Posterior cingulate gyrus (tissue), 11 donors: ENCODE data around the gene ACTR3C.

Source experiments
- DNase-seq, 10 donors: peaks; one replicate each; pipeline versions ENCODE4 v3.0.0 to v3.0.0-alpha.2; 2020 to 2021; ENCODE audit warnings: mixed read lengths in 3 of 10
- intact Hi-C: fragments of 100-400 bp; cut with DNase I; formaldehyde crosslinking; loops from one replicate; pipeline ENCODE4 v1.15.1; 2023

Gene ACTR3C

DNA sequence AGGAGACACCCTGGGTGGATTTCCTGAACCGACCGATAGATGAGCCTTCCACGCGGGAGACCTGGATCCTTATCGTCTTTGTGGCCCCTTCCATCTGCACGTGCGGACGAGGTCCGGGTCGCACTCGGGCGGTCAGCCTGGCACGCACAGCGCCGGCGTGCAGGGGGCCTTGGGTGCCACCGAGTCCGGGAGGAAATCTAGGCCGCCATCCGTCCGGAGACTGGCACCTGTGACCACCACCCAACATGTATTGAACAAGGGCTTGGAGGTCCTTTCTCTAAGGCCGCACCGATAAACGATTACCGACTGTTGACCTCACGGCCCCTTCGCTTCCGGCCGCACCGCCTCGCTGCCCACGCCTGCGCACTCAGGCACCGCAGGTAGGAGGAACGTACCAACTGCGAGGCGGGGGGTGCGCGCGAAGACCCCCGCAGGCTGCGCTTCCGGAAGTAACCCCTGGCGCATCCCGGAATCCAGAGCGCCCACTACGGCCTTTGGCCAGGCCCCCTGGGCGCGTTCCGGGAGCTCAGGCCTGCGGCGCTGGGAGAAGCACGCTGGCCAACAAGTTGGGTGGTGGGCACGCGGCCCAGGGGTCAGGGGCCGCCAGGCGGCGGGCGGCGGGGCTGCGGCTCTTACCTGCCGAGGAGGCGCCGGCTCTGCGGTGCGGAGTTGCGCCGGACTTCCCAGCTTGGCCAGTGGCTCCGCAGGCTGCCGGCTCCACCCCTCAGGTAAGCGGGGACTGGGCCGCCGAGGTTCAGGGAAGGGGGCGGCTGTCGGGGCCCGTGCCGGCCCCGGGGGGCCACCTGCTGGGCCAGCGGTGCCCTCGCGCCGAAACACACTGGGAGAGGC, at the start of gene ACTR3C, which contains the start of gene LRRC61:
Gene ACTR3C, minus strand, starts transcription at position 713 of the 849 bp plus-strand sequence. CDS start 28,249 bp downstream, outside the sequence.
Gene LRRC61, plus strand, starts transcription at position 523 of the 849 bp plus-strand sequence. CDS start 13,507 bp downstream, outside the sequence.
- intact Hi-C loops: no loop called here
- peak in 5 of 10 donors; percentile 13 to 89 (median 30) for DNase-seq

DNA sequence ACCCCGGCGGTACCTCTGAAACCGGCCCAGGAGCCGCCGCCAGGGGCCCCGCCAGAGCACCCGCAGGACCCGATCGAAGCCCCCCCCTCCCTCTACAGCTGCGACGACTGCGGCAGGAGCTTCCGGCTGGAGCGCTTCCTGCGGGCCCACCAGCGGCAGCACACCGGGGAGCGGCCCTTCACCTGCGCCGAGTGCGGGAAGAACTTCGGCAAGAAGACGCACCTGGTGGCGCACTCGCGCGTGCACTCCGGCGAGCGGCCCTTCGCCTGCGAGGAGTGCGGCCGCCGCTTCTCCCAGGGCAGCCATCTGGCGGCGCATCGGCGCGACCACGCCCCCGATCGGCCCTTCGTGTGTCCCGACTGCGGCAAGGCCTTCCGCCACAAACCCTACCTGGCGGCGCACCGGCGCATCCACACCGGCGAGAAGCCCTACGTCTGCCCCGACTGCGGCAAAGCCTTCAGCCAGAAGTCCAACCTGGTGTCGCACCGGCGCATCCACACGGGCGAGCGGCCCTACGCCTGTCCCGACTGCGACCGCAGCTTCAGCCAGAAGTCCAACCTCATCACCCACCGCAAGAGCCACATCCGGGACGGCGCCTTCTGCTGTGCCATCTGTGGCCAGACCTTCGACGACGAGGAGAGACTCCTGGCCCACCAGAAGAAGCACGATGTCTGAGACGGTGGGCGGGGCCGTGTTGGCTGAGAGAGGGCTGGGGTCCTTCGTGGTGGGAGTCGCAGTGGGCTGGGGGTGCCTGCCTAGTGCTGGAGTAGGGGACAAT, 49.1 kb upstream of the ACTR3C start:
- DNase-seq: peak in 1 of 10 donors; percentile 81
- intact Hi-C loops: no loop called here

DNA sequence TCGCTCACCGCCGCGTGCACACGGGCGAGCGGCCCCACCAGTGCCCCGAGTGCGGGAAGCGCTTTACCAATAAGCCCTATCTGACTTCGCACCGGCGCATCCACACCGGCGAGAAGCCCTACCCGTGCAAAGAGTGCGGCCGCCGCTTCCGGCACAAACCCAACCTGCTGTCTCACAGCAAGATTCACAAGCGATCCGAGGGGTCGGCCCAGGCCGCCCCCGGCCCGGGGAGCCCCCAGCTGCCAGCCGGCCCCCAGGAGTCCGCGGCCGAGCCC, 48.6 kb upstream of the ACTR3C start:
- peak in 1 of 10 donors; percentile 73 for DNase-seq
- intact Hi-C loops: no loop called here

DNA sequence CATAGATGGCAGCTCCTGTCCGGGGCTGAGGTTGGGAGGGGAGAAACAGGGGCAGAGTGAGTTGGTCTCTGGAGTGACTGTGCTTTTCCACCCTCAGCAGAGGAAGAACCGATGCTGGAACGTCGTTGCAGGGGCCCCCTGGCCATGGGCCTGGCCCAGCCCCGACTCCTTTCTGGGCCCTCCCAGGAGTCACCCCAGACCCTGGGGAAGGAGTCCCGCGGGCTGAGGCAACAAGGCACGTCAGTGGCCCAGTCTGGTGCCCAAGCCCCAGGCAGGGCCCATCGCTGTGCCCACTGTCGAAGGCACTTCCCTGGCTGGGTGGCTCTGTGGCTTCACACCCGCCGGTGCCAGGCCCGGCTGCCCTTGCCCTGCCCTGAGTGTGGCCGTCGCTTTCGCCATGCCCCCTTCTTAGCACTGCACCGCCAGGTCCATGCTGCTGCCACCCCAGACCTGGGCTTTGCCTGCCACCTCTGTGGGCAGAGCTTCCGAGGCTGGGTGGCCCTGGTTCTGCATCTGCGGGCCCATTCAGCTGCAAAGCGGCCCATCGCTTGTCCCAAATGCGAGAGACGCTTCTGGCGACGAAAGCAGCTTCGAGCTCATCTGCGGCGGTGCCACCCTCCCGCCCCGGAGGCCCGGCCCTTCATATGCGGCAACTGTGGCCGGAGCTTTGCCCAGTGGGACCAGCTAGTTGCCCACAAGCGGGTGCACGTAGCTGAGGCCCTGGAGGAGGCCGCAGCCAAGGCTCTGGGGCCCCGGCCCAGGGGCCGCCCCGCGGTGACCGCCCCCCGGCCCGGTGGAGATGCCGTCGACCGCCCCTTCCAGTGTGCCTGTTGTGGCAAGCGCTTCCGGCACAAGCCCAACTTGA, 48.0 kb upstream of the ACTR3C start:
- intact Hi-C loops: no loop called here
- peak in 1 of 10 donors; percentile 81 for DNase-seq

DNA sequence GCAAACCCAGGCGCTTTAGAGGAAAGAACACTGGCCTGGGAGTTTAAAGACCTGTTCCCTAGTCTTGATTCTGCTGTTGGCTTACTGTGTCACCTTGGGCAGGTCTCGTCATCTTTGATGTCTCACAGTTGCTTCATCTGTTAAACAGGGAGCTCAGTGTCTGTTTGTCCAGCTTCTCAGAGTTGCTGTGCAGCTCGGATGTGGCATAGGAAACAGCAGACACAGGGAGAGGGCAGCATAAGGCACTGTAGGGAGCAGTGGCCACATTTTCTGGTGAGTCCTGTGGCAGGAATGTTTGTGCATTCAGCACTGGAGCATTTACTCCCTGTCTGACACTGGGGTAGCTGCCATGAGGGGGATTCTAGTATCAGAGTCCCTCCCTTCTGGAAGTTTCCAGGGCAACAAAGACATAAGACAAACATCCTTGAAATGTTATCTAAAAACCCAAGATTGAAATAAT, 47.3 kb upstream of the ACTR3C start:
- no peak for DNase-seq
- intact Hi-C loops: no loop called here

DNA sequence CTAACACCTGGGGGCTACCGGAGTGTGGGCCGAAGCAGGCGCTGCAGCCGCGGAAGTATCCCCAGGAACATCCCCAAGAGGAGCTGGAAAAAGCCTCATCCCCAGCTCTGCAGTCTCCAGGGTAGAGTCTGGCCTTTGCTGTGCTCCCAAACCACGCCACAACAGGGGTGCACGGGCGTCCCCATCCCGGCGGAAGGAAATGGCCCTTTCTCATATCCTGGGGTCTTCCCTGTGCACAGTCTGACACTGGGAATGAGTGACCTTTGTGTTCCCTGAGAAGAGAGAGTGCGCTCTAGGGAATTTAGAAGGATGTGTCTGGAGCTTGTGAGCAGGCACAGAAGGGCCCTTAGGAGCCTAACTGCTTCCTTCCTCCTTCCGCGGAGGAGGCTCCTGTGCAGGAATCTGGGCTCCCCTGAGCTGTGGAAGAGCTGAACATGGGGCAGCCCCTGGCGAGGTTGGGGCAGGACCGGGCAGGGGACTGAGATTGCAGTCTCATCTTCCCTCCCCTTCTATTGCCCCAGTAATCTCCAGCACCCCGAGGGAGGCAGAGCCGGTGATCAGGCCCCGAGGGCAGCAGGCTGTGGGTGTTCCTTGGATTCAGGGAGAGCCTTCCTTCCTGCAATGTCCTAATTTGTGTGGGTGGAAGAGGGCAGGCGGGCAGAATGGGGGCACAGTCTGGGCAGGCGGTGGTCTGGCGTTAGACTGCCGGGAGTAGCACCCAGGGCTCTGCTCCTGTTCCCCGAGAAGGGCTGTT, 46.6 kb upstream of the ACTR3C start:
- peak in 1 of 10 donors; percentile 64 for DNase-seq
- intact Hi-C loops: no loop called here

DNA sequence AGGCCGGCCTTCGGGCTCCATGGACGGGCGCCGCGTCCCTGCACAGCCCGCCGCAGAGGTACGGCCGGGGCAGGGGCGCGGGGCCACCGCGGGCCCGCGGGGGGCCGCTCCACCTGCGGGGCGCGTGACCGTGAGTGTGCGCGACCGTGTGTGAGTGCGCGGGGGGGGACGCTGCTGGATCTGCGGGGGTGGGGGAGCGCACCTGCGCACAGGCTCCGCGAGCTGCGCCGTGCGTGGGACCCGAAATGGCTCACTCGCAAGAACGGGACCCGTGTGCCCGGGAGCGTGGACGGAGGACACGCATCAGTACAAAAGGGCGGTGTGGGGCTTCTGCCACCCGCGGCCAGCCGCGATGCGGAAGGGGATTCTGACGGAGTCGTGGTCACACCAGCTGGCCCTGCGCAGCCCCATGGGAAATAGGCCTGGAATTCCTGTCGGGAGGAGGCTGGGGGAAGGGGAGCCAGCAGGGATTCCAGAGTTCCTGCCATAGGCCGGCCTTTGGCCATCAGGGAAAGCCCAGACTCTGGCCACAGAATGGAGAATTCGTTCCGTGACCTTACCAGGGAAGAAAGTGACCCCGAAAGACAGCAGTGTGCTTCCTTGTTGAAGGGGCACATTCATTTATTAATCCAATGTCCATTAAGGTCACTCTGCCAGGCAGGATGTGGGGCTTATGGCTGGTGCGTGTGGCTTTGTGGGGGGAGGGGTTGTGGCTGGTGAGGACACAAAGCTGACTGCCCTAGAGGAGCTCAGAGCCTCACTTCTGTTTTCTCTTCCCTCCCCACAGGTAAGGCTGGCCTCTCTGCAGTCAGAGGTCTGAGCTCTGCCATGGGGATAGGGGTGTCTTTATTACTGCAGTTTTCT, 45.8 kb upstream of the ACTR3C start:
- DNase-seq: peak in 6 of 10 donors; percentile 46 to 92 (median 70)
- intact Hi-C loops: no loop called here

DNA sequence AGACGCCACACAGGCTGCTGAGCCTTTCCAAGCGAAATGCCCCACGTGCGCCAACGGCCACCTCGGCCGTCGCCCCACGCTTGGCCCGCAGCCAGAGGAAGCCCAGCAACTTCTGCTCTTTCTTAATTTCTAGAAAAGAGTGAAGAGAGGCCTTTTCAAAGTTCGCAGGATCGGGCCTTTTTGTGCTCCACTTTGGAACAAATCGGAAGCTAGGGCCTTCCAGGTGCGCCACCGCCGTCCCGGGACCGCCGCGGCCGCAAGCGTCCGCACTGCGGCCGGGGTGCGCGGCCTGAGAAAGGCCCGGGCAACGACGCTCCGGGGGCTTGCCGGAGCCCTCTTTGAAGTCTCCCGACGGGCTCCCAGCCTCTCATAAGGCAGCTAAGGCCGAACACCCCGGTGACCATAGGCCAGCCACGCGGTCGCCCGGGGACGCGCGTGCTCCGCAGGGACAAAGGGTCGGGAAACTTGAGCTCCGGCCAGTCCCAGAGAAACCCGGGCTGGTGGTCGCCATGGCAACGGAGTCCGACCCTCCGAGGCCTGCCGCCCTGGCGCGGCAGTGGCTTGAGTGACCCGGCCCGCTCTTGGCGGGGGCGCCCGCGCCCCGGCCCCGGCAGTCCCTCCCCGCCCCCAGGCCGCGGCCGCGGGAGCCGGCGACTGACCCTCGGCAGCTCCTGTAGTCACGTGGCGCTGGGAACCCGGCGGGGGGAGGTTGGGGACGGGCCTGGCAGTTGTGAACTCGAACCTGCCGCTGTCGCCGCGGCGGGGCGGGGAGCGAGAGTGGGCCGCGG, 44.9 kb upstream of the ACTR3C start, which contains the start of gene REPIN1:
Gene REPIN1, plus strand, starts transcription at position 727 of the 788 bp plus-strand sequence. CDS start 890 bp downstream, outside the sequence.
- peak; percentile 85 to 98 (median 92) for DNase-seq
- intact Hi-C loops: no loop called here

DNA sequence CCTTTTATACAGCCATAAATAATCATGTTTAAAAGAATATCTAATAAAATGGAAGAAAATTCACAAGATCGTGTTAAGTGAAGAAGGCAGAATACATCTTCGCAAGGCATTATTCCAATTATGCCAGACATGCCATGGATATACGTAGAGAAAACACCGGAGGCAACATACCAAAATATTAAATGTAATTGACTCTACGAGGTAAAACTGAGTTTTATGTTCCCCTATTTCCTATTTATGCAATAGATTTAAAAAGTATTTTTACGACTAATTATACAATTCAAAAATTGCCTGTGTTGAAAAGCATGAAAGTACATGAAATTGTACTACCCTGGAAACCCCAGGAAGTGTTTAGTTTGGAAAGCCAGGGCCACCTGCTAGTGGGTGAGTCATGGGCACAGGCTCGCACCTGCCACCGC, 44.3 kb upstream of the ACTR3C start:
- intact Hi-C loops: no loop called here
- DNase-seq: no peak

DNA sequence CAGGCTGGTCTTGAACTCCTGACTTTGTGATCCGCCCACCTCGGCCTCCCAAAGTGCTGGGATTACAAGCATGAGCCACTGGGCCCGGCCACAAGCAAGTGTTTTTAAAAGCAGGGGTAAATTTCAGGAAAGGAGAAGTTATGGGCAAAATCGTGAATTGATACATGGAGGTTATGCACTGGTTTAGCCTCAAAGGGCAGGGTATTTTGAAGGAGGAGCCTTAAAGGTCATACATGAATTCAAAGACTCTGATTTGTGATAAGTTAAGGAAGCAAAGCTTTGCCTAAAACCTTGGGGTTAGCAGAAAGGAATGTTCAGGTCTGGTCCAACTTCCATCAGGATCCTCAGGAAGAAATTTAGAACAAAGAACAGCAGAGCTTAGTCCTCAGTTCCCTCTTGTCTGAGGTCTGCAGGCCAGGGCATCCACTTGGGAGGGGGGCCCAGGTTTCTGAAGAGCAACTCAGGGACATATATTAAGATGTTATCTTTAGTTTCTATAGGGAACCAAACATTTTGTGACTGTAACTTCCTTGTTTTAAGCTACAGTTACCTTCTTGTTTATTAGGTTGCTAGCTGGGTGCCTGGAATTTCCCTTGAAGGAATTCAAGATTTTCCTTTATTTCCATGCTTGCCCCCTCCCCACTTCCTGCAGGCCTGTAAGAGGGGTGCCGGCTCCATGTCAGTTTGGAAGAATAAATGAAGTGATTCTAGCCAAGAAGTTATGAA, 42.5 kb upstream of the ACTR3C start:
- peak in 1 of 10 donors; percentile 5 for DNase-seq
- intact Hi-C loops: no loop called here

DNA sequence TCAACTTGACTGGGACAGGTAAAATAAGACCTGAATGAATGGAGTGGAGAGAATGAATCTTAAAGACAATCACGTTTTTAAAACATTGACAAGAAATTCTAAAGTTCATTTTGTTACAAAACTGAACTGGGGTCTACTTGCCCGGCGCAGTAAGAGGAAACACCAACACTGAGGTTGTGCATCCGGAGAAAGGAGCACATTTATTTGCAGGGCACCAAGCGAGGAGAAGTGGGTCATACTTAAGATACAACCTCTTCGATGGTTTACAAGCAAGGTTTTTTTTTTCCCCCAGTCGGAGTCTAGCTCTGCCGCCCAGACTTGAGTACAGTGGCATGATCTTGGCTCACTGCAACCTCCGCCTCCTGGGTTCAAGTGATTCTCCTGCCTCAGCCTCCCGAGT, 41.8 kb upstream of the ACTR3C start:
- intact Hi-C loops: no loop called here
- no peak for DNase-seq

DNA sequence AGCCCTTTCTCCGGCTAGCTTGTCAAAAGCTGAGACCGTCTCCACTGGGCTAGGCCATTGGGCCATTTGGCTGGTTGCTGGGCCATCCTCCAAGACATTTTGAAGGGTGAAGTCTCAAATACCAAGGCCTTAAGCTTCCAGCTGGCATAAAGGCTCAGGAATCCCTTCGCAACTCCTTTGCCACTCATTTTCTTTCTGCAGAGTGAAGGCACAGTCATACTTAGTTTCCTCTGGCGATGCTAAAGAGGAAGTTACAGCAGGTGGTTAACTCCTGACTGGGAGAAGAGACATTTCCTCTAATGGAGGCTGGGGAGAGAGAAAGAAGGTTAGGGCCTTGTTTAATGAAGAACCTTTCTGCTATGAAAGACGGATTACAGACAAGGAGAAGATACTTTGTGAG, 40.5 kb upstream of the ACTR3C start:
- intact Hi-C loops: no loop called here
- DNase-seq: no peak

DNA sequence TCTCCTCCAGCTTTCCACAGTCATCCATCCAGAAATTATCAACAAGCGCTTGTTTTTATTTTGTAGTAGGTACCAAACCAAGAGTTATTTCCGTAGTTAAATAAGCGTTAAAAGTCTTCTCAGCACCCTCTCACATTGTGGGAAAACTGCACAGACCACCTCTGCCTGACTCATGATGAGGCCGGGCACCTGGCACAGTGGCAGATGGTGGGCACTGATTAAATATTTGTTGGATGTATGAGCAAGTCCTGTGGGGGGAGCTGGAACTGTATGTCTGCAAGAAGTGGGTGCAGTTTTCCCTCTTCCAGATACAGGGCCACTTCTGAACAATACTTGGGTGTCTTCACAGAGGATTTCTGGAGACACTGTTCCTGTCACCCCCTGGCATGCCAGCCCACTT, 40.0 kb upstream of the ACTR3C start:
- DNase-seq: no peak
- intact Hi-C loops: no loop called here

DNA sequence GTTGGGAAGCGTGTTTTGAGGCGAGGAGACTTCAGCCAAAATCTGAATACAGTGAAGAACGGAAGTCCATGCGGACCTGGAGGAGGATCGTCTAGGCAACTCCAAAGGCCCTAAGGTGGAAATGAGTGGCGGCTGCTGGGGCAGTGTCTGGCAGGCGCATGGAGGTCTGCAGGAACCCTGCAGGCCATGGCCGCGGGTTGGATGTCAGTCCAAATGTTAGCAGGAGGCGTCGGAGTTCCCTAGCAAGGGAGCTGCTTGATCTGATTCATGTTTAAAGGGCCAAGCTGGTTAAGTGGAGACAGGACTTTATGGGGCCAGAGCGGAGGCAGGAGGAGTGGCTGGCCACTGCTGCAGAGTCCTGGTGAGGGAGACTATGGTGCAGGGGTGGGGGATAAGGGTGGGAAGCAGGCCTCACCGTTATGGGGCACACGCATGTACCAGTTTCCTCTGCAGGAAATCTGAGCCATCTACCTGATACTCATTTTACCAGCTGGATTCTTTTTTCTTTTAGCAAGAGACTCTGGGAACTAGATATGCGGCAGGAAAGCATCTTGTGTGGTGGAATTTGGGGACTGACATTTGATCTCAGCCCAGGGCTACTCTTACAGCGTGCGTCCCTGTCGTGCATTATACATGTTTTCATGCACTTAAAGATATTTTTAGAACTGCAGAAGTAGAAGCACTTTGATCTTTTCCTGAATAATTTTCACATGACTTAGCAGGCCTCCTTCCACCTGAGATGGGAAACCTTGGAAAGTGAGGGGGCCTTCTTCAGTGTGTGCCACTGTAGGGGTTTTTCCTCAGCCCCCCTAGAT, 38.7 kb upstream of the ACTR3C start:
- intact Hi-C loops: no loop called here

DNA sequence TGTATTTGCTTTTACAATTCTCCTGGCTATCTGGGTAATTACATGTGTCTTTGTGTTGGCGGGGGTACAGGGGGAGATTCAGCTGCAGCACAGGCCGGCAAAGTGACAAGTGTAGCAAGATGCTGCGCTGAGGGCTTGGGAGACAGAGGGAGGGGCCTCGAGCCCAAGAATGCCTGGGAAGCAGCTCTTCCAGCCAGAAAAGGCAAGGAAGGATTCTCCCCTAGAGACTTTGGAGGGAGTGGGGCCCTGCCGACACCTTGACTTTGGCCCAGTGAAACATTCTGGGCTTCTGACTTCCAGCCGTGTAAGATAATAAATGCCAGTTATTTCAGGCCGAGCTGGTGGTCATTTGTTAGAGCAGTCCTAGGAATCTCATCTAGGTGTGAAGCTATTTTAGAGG, 38.1 kb upstream of the ACTR3C start:
- intact Hi-C loops: no loop called here
- DNase-seq: peak in 1 of 10 donors; percentile 42

More for the DNA sequence above, 38.7 kb upstream of the ACTR3C start:
- peak in 1 of 10 donors; percentile 64 for DNase-seq

DNA sequence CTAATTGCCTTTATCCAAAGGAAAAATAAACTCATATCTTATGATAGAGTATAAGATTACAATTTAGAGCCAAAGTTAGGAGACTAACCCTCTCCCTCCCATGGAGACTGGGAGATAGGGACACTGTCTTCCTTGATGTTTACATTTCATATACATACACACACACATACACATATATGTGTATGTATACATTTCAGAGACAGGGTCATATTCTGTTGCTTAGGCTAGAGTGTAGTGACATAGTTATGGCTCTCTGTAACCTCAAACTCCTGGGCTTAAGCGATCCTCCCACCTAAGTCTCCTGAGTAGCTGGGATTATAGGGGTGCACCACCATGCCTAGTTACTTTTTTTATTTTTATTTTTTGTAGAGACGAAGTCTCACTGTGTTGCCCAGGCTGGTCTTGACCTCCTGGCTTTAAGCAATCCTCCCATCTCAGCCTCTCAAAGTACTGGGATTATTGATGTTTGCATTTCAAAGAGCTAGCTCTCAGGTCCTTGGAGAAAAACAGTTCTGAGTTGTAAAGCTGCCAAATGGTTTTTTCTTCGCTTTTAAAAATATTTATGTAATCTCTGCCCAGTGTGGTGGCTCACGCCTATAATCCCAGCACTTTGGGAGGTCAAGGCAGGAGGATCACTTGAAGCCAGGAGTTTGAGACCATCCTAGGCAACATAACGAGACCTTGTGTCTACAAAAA, 37.2 kb upstream of the ACTR3C start:
- no peak for DNase-seq
- intact Hi-C loops: no loop called here
